H1 (cell line): ENCODE measurements around the gene COX5A.

Experiments
- EGR1 ChIP-seq: IDR thresholded peaks from 2 replicates; pipeline ENCODE4 v1.6.1; 2011; ENCODE audit warnings: low read depth, low read length, borderline replicate concordance
- EZH2 ChIP-seq: fragments of 200-600 bp; sonication (generic); IDR thresholded peaks from 2 replicates; pipeline ENCODE4 v1.7.1; 2012; ENCODE audit warnings: low read depth, mild to moderate bottlenecking, moderate library complexity, low read length, inconsistent platforms; ENCODE audit not compliant: severe bottlenecking
- GTF2F1 ChIP-seq: IDR thresholded peaks from 2 replicates; pipeline ENCODE4 v1.6.1; 2012; ENCODE audit warnings: low read depth, low read length, improper control_type of control experiment, borderline replicate concordance
- JUND ChIP-seq: IDR thresholded peaks from 2 replicates; pipeline ENCODE4 v1.6.1; 2011; ENCODE audit warnings: mild to moderate bottlenecking, improper control_type of control experiment, low read length
- NANOG ChIP-seq: IDR thresholded peaks from 2 replicates; pipeline ENCODE4 v1.6.1; 2011; ENCODE audit warnings: low read length, low read depth, mild to moderate bottlenecking, inconsistent platforms; ENCODE audit not compliant: insufficient read depth, poor library complexity, severe bottlenecking
- RXRA ChIP-seq: IDR thresholded peaks from 2 replicates; pipeline ENCODE4 v1.6.1; 2011; ENCODE audit warnings: low read depth, mild to moderate bottlenecking, low read length, moderate library complexity; ENCODE audit not compliant: insufficient read depth
- ZNF274 ChIP-seq: IDR thresholded peaks from 2 replicates; pipeline ENCODE4 v1.7.0; 2012; ENCODE audit warnings: low read length, borderline replicate concordance; ENCODE audit errors: extremely low read depth
- TF ChIP-seq, protein P1 (sequence below), 3 experiments: IDR thresholded peaks; 1 replicate in 2 of 3; 2 replicates in 1 of 3; pipeline versions ENCODE4 v1.5.1 to v1.6.1; 2011; ENCODE audit warnings: low read length in 3 of 3, mild to moderate bottlenecking in 3 of 3, inconsistent platforms in 2 of 3, low read depth in 1 of 3, moderate library complexity in 1 of 3; ENCODE audit not compliant: insufficient read depth in 1 of 3; ENCODE audit errors: control extremely low read depth in 1 of 3
- TF ChIP-seq, protein P2 (sequence below): IDR thresholded peaks from 2 replicates; pipeline ENCODE4 v1.6.1; 2011; ENCODE audit warnings: low read length, improper control_type of control experiment

DNA sequence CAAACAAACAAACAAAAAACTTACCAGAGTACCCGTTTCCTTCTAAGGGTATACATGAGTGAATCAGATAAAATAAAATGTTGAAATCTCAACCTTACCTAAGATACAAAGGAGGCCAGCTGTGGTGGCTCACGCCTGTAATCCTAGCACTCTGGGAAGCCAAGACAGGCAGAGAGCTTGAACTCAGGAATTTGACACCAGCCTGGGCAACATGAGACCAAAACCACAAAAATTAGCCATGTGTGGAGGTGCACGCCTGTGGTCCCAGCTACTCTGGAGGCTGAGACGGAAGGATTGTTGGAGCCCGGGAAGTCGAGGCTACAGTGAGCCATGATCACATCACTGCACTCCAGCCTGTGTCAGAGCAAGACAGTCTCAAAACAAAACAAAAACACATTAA lies 20.2 kb downstream of the COX5A start:
- no peak for TF ChIP-seq EGR1
- TF ChIP-seq NANOG = no peak
- TF ChIP-seq, protein P1, sequence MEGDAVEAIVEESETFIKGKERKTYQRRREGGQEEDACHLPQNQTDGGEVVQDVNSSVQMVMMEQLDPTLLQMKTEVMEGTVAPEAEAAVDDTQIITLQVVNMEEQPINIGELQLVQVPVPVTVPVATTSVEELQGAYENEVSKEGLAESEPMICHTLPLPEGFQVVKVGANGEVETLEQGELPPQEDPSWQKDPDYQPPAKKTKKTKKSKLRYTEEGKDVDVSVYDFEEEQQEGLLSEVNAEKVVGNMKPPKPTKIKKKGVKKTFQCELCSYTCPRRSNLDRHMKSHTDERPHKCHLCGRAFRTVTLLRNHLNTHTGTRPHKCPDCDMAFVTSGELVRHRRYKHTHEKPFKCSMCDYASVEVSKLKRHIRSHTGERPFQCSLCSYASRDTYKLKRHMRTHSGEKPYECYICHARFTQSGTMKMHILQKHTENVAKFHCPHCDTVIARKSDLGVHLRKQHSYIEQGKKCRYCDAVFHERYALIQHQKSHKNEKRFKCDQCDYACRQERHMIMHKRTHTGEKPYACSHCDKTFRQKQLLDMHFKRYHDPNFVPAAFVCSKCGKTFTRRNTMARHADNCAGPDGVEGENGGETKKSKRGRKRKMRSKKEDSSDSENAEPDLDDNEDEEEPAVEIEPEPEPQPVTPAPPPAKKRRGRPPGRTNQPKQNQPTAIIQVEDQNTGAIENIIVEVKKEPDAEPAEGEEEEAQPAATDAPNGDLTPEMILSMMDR (IDR thresholded peaks at IDR 0.05; ENCODE audit: control extremely low read depth in 1 of 3, insufficient read depth in 1 of 3, low read depth in 1 of 3, low read length in 3 of 3) = no peak
- no peak for TF ChIP-seq ZNF274
- no peak for TF ChIP-seq JUND
- TF ChIP-seq GTF2F1 = no peak
- no peak for TF ChIP-seq EZH2
- TF ChIP-seq, protein P2, sequence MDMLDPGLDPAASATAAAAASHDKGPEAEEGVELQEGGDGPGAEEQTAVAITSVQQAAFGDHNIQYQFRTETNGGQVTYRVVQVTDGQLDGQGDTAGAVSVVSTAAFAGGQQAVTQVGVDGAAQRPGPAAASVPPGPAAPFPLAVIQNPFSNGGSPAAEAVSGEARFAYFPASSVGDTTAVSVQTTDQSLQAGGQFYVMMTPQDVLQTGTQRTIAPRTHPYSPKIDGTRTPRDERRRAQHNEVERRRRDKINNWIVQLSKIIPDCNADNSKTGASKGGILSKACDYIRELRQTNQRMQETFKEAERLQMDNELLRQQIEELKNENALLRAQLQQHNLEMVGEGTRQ = no peak
- TF ChIP-seq RXRA = no peak
